HG03558 (cell line): ENCODE data around the gene SPOCK1.

ENCODE experiments used
- ATAC-seq: cut with Tn5 transposase; IDR thresholded peaks from one replicate; pipeline ENCODE4 v1.9.1; 2021; ENCODE audit warnings: moderate number of reproducible peaks; ENCODE audit not compliant: unreplicated experiment; ENCODE audit errors: extremely low read depth

Gene SPOCK1

GRCh38 chr5:136927571-136927970, 571.6 kb downstream of the SPOCK1 start:
- no peak for ATAC-seq

- ATAC-seq = no peak
Observed at GRCh38 chr5:136926073-136926472, 573.1 kb downstream of the SPOCK1 start.
